ENCODE measurements around the gene PRTG. TPM values are rescaled to one million over a fixed set of nuclear protein-coding genes. Genes with fewer than 3 reads are reported as not detected.
"Not testable (repeated sequence)": the region's sequence is repeated elsewhere in the genome, so short reads cannot be mapped to it uniquely, and the experiment has no call there.

PRTG gene
- total RNA-seq, 2 experiments from 2014 or later: 0.15 TPM; not detected in 1

- TF ChIP-seq, protein P1, sequence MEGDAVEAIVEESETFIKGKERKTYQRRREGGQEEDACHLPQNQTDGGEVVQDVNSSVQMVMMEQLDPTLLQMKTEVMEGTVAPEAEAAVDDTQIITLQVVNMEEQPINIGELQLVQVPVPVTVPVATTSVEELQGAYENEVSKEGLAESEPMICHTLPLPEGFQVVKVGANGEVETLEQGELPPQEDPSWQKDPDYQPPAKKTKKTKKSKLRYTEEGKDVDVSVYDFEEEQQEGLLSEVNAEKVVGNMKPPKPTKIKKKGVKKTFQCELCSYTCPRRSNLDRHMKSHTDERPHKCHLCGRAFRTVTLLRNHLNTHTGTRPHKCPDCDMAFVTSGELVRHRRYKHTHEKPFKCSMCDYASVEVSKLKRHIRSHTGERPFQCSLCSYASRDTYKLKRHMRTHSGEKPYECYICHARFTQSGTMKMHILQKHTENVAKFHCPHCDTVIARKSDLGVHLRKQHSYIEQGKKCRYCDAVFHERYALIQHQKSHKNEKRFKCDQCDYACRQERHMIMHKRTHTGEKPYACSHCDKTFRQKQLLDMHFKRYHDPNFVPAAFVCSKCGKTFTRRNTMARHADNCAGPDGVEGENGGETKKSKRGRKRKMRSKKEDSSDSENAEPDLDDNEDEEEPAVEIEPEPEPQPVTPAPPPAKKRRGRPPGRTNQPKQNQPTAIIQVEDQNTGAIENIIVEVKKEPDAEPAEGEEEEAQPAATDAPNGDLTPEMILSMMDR (conservative IDR thresholded peaks at IDR 0.05; ENCODE audit: low read length): no peak
- TF ChIP-seq EZH2phosphoT487 (IDR thresholded peaks at IDR 0.05; ENCODE audit: borderline replicate concordance, low read depth, low read length): no peak
- CTCF ChIA-PET (ENCODE audit: unreplicated experiment): no interaction called here
- Histone ChIP-seq H3K79me2 (ENCODE audit: insufficient read depth, low read depth, low read length) (no peaks in the 10 kb centered on the region), H3K9me2 (ENCODE audit: insufficient read depth, low read length) (no peaks in the 10 kb centered on the region), H3K4me3 (ENCODE audit: low read depth, low read length, poor library complexity, severe bottlenecking) (no peak overlapping the region), H2AFZ (ENCODE audit: low read length) (no peak overlapping the region), H3K9me3 (ENCODE audit: low read length) (no peaks in the 10 kb centered on the region), H3K36me3 (ENCODE audit: insufficient read depth, low read length) (no peaks in the 10 kb centered on the region), H3K4me2 (ENCODE audit: low read length) (no peak overlapping the region), H3K4me1 (ENCODE audit: insufficient read depth, low read length, poor library complexity, severe bottlenecking) (no peaks in the 10 kb centered on the region), H3K27ac (ENCODE audit: low read depth, low read length, poor library complexity, severe bottlenecking) (no peak overlapping the region), H4K20me1 (ENCODE audit: insufficient read depth, low read length) (no peaks in the 10 kb centered on the region)
- POLR2A ChIA-PET: no interaction called here
- intact Hi-C loops (cut with micrococcal nuclease; ENCODE audit: unreplicated experiment): no loop called here
- no peak for DNase-seq (ENCODE audit: low spot score)
- no TSS peak for BruUV-seq (replicated peaks)
Observed at GRCh38 chr15:55606214-55606613, 136.7 kb downstream of the PRTG start.

DNA sequence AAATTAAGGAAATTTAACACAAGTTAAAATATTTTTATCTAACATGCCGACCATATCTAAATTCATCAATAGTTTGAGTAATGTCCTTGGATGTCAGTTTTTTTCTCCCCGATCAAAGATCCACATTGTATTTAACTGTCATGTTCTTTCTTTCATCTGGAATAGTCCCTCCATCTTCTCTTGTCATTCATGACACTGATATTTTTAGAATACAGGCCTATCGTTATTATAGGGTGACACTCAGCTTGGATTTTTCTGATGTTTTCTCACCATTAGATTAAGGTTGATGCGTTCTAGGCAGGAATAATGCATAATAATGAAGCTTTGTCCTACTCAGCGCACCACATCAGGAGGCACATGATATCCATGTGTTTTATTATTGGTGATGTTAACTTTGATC, 141.6 kb downstream of the PRTG start:
- no peak for DNase-seq (ENCODE audit: low spot score)
- Histone ChIP-seq H3K4me2 (ENCODE audit: low read length) (no peak overlapping the region), H3K4me3 (ENCODE audit: low read depth, low read length, poor library complexity, severe bottlenecking) (no peak overlapping the region), H3K9me2 (ENCODE audit: insufficient read depth, low read length) (no peaks in the 10 kb centered on the region), H3K36me3 (ENCODE audit: insufficient read depth, low read length) (no peaks in the 10 kb centered on the region), H4K20me1 (ENCODE audit: insufficient read depth, low read length) (no peaks in the 10 kb centered on the region), H3K27ac (ENCODE audit: low read depth, low read length, poor library complexity, severe bottlenecking) (no peak overlapping the region), H3K4me1 (ENCODE audit: insufficient read depth, low read length, poor library complexity, severe bottlenecking) (no peaks in the 10 kb centered on the region), H2AFZ (ENCODE audit: low read length) (no peak overlapping the region), H3K79me2 (ENCODE audit: insufficient read depth, low read depth, low read length) (no peaks in the 10 kb centered on the region), H3K9me3 (ENCODE audit: low read length) (no peaks in the 10 kb centered on the region)
- ChIA-PET CTCF (ENCODE audit: unreplicated experiment) (no interaction called here), POLR2A (interaction anchor here (1.4 kb wide), 1 partner anchor 9 kb away, joined by 4 read pairs; no protein-coding TSS in a partner anchor)
- intact Hi-C loops (cut with micrococcal nuclease; ENCODE audit: unreplicated experiment): no loop called here
- TF ChIP-seq EZH2phosphoT487 (IDR thresholded peaks at IDR 0.05; ENCODE audit: borderline replicate concordance, low read depth, low read length): no peak
- TF ChIP-seq, protein P1 (conservative IDR thresholded peaks at IDR 0.05; ENCODE audit: low read length): no peak
- no TSS peak for BruUV-seq (replicated peaks)

GRCh38 chr15:55599439-55599838, 143.5 kb downstream of the PRTG start:
- no peaks in the 10 kb centered on the region for H3K4me1 ChIP-seq (ENCODE audit: insufficient read depth, low read length, poor library complexity, severe bottlenecking)
- H3K27ac ChIP-seq (ENCODE audit: low read depth, low read length, poor library complexity, severe bottlenecking): no peak overlapping the region
- DNase-seq (ENCODE audit: low spot score): no peak
- intact Hi-C loops (cut with micrococcal nuclease; ENCODE audit: unreplicated experiment): no loop called here
- no TSS peak for BruUV-seq (replicated peaks)
- H3K4me2 ChIP-seq (ENCODE audit: low read length): no peak overlapping the region
- no peaks in the 10 kb centered on the region for H3K36me3 ChIP-seq (ENCODE audit: insufficient read depth, low read length)
- H3K9me2 ChIP-seq (ENCODE audit: insufficient read depth, low read length): no peaks in the 10 kb centered on the region
- TF ChIP-seq, protein P1 (conservative IDR thresholded peaks at IDR 0.05; ENCODE audit: low read length): no peak
- TF ChIP-seq EZH2phosphoT487 (IDR thresholded peaks at IDR 0.05; ENCODE audit: borderline replicate concordance, low read depth, low read length): no peak
- ChIA-PET CTCF (ENCODE audit: unreplicated experiment) (no interaction called here), POLR2A (interaction anchor here (1.1 kb wide), 1 partner anchor 14 kb away, joined by 3 read pairs; no protein-coding TSS in a partner anchor)
- no peaks in the 10 kb centered on the region for H3K79me2 ChIP-seq (ENCODE audit: insufficient read depth, low read depth, low read length)
- no peaks in the 10 kb centered on the region for H3K9me3 ChIP-seq (ENCODE audit: low read length)
- no peaks in the 10 kb centered on the region for H4K20me1 ChIP-seq (ENCODE audit: insufficient read depth, low read length)
- no peak overlapping the region for H2AFZ ChIP-seq (ENCODE audit: low read length)
- H3K4me3 ChIP-seq (ENCODE audit: low read depth, low read length, poor library complexity, severe bottlenecking): no peak overlapping the region

DNA sequence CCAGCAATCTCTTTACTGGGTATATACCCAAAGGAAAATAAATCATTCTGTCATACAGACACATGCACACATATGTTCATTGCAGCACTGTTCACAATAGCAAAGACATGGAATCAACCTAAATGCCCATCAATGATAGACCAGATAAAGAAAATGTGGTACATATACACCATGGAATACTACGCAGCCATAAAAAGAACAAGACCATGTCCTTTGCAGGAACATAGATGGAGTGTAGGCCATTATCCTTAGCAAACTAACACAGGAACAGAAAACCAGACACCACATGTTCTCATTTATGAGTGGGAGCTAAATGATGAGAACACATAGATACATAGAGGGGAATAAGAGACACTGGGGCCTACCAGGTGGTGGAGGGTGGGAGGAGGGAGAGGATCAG, 149.9 kb downstream of the PRTG start:
- BruUV-seq (replicated peaks); H3K36me3 ChIP-seq (ENCODE audit: insufficient read depth, low read length); H4K20me1 ChIP-seq (ENCODE audit: insufficient read depth, low read length); H3K4me2 ChIP-seq (ENCODE audit: low read length); H3K4me3 ChIP-seq (ENCODE audit: low read depth, low read length, poor library complexity, severe bottlenecking); H2AFZ ChIP-seq (ENCODE audit: low read length); CTCF ChIA-PET (ENCODE audit: unreplicated experiment); H3K9me3 ChIP-seq (ENCODE audit: low read length); H3K4me1 ChIP-seq (ENCODE audit: insufficient read depth, low read length, poor library complexity, severe bottlenecking); DNase-seq (ENCODE audit: low spot score); H3K79me2 ChIP-seq (ENCODE audit: insufficient read depth, low read depth, low read length); H3K27ac ChIP-seq (ENCODE audit: low read depth, low read length, poor library complexity, severe bottlenecking); H3K9me2 ChIP-seq (ENCODE audit: insufficient read depth, low read length); POLR2A ChIA-PET: not testable (repeated sequence)
- intact Hi-C loops (cut with micrococcal nuclease; ENCODE audit: unreplicated experiment): loop anchor here (2.0 kb wide), 1 partner anchor 48 kb away; no protein-coding TSS in a partner anchor

Data from OCI-LY7 (cell line).